GM18858 (cell line): ENCODE data around the gene PRRC1.
"Not testable (repeated sequence)": the region's sequence is repeated elsewhere in the genome, so short reads cannot be mapped to it uniquely, and the experiment has no call there.

Experiments used
- ATAC-seq: cut with Tn5 transposase; IDR thresholded peaks from one replicate; pipeline ENCODE4 v1.9.1; 2021; ENCODE audit not compliant: unreplicated experiment

Gene PRRC1

GRCh38 chr5:127540553-127540952 lies 23.1 kb downstream of the PRRC1 start:
- not testable (repeated sequence) for ATAC-seq

GRCh38 chr5:127545249-127545648 lies 27.8 kb downstream of the PRRC1 start:
- not testable (repeated sequence) for ATAC-seq

- no peak for ATAC-seq
These were observed 32.1 kb downstream of the PRRC1 start for GRCh38 chr5:127549551-127549950.

- ATAC-seq, result no peak
These were observed 33.4 kb downstream of the PRRC1 start for GRCh38 chr5:127550652-127551409.

GRCh38 chr5:127551410-127552041 lies 34.1 kb downstream of the PRRC1 start:
- no peak for ATAC-seq

- no peak for ATAC-seq
These were observed 38.4 kb downstream of the PRRC1 start for GRCh38 chr5:127555826-127556225.

GRCh38 chr5:127556609-127557334 lies 39.3 kb downstream of the PRRC1 start:
- ATAC-seq, result no peak

GRCh38 chr5:127558273-127558672 lies 40.8 kb downstream of the PRRC1 start:
- no peak for ATAC-seq

GRCh38 chr5:127561254-127561653 lies 43.8 kb downstream of the PRRC1 start:
- no peak for ATAC-seq

- no peak for ATAC-seq
These were observed 44.8 kb downstream of the PRRC1 start for GRCh38 chr5:127562252-127562651.

- ATAC-seq, result no peak
These were observed 45.7 kb downstream of the PRRC1 start for GRCh38 chr5:127563136-127563535.

- ATAC-seq, result peak; percentile 47
These were observed 46.7 kb downstream of the PRRC1 start for GRCh38 chr5:127564002-127564769.

- ATAC-seq, result no peak
These were observed 48.3 kb downstream of the PRRC1 start for GRCh38 chr5:127565586-127566270.

GRCh38 chr5:127567026-127567768 lies 49.8 kb downstream of the PRRC1 start:
- ATAC-seq, result peak; percentile 68

GRCh38 chr5:127568166-127568565 lies 50.7 kb downstream of the PRRC1 start:
- ATAC-seq, result no peak

- not testable (repeated sequence) for ATAC-seq
These were observed 52.0 kb downstream of the PRRC1 start for GRCh38 chr5:127569471-127569870.

GRCh38 chr5:127571314-127572131 lies 54.1 kb downstream of the PRRC1 start:
- ATAC-seq, result peak; percentile 68

GRCh38 chr5:127572930-127573329 lies 55.5 kb downstream of the PRRC1 start:
- ATAC-seq, result no peak
